T-helper 1 cell treated with Interleukin-12 subunit alpha and Interleukin-12 subunit beta and Interleukin-4 antibody, amounts not matched to agents 30 ng/mL and 1 ng/mL, for 36 hours (primary cell): Measurements from ENCODE around the gene CRIP1. TPM values are rescaled to one million over a fixed set of nuclear protein-coding genes. Genes with fewer than 3 reads are reported as not detected.

Source experiments
- intact Hi-C: fragments of 100-400 bp; cut with micrococcal nuclease; formaldehyde crosslinking; loops from one replicate; pipeline ENCODE4 v1.15.1; 2024
- total RNA-seq: library from RNA; stranded (reverse); gene quantifications from 2 replicates; pipeline ENCODE4 v1.2.3, GENCODE V29; 2022

CRIP1 gene
- total RNA-seq, 1 donor from 2014 or later, result 220 TPM

GRCh38 chr14:105491366-105491973 is 4.8 kb downstream of the CRIP1 start:
- intact Hi-C loops, result loop anchor here (1.0 to 5.0 kb wide), 12 partner anchors 10 to 1777 kb away; partner anchors contain the start of genes AHNAK2, BRF1, CDCA4 and CRIP2

- intact Hi-C loops, result loop anchor here (5.0 kb wide), 1 partner anchor 515 kb away; the partner anchor contains the start of gene AHNAK2
These were observed 5.6 kb downstream of the CRIP1 start for GRCh38 chr14:105492031-105492970.

- intact Hi-C loops, result loop anchor here (5.0 kb wide), 1 partner anchor 516 kb away; the partner anchor contains the start of gene AHNAK2
These were observed 6.5 kb downstream of the CRIP1 start for GRCh38 chr14:105492971-105493871.

- intact Hi-C loops, result loop anchor here (5.0 kb wide), 1 partner anchor 517 kb away; the partner anchor contains the start of gene AHNAK2
These were observed 7.4 kb downstream of the CRIP1 start for GRCh38 chr14:105493921-105494605.

GRCh38 chr14:105494606-105494929 is 7.9 kb downstream of the CRIP1 start:
- intact Hi-C loops, result loop anchor here (5.0 kb wide), 1 partner anchor 517 kb away; the partner anchor contains the start of gene AHNAK2

- intact Hi-C loops, result no loop called here
These were observed 8.7 kb downstream of the CRIP1 start for GRCh38 chr14:105495101-105495989.

- intact Hi-C loops, result no loop called here
These were observed 9.5 kb downstream of the CRIP1 start for GRCh38 chr14:105495990-105496830.

GRCh38 chr14:105496831-105497591 is 10.3 kb downstream of the CRIP1 start:
- intact Hi-C loops, result no loop called here

- intact Hi-C loops, result no loop called here
These were observed 11.2 kb downstream of the CRIP1 start for GRCh38 chr14:105497671-105498429.

GRCh38 chr14:105498430-105499255 is 12.0 kb downstream of the CRIP1 start:
- intact Hi-C loops, result no loop called here

- intact Hi-C loops, result no loop called here
These were observed 12.8 kb downstream of the CRIP1 start for GRCh38 chr14:105499256-105500035.

GRCh38 chr14:105500036-105500725 is 13.5 kb downstream of the CRIP1 start:
- intact Hi-C loops, result no loop called here

GRCh38 chr14:105500726-105501101 is 14.0 kb downstream of the CRIP1 start:
- intact Hi-C loops, result no loop called here

GRCh38 chr14:105501504-105502291 is 15.0 kb downstream of the CRIP1 start:
- intact Hi-C loops, result no loop called here
